22Rv1 (cell line): ENCODE measurements around the gene UBE2D4.

Source experiments
- ZFX ChIP-seq: fragments of 450-650 bp; IDR thresholded peaks from 2 replicates; pipeline ENCODE4 v1.6.1; 2017; ENCODE audit warnings: antibody characterized with exemption, borderline replicate concordance
- TF ChIP-seq, protein P1 (sequence below): fragments of 450-650 bp; IDR thresholded peaks from 2 replicates; pipeline ENCODE4 v1.5.1; 2017; ENCODE audit warnings: mild to moderate bottlenecking

GRCh38 chr7:43922726-43923125, 3.5 kb upstream of the UBE2D4 start:
- TF ChIP-seq, protein P1, sequence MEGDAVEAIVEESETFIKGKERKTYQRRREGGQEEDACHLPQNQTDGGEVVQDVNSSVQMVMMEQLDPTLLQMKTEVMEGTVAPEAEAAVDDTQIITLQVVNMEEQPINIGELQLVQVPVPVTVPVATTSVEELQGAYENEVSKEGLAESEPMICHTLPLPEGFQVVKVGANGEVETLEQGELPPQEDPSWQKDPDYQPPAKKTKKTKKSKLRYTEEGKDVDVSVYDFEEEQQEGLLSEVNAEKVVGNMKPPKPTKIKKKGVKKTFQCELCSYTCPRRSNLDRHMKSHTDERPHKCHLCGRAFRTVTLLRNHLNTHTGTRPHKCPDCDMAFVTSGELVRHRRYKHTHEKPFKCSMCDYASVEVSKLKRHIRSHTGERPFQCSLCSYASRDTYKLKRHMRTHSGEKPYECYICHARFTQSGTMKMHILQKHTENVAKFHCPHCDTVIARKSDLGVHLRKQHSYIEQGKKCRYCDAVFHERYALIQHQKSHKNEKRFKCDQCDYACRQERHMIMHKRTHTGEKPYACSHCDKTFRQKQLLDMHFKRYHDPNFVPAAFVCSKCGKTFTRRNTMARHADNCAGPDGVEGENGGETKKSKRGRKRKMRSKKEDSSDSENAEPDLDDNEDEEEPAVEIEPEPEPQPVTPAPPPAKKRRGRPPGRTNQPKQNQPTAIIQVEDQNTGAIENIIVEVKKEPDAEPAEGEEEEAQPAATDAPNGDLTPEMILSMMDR, result no peak
- no peak for TF ChIP-seq ZFX
